ENCODE results near the gene NEUROD4. TPM values are rescaled to one million over a fixed set of nuclear protein-coding genes. Genes with fewer than 3 reads are reported as not detected.

NEUROD4 gene
- total RNA-seq, 4 donors from 2014 or later, result not detected

- peaks cover 0 to 7% (median 0%) of the 10 kb centered on the region in 3 donors for H3K27me3 ChIP-seq
Observed at GRCh38 chr12:55044135-55044534, 24.4 kb downstream of the NEUROD4 start.

DNA sequence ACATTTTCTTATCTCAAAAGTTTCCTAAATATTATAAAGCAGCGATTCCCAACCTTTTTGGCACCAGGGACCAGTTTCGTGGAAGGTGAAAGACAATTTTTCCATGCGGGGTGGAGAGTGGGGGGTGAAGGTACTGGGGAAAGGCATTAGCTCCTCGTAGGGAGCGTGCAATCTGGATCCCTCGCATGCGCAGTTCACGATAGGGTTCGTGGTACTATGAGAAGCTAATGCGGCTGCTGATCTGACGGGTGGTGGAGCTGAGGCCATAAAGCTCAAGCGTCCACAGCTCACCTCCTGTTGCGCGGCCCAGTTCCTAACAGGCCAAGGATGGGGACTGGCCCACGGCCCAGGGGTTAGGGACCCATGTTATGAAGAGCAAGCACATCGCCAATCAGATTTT, 29.9 kb downstream of the NEUROD4 start:
- intact Hi-C loops (cut with DNase I; ENCODE audit: low total_unique reads), result no loop called here
- H3K27ac ChIP-seq, result no peak overlapping the region
- in situ Hi-C loops (cut with MboI; ENCODE audit: low sequenced_read_pairs in 4 of 4), result no loop called here

More at GRCh38 chr12:55044135-55044534, 24.4 kb downstream of the NEUROD4 start:
- in situ Hi-C loops (cut with MboI; ENCODE audit: low sequenced_read_pairs in 4 of 4) (no loop called here), intact Hi-C loops (cut with DNase I; ENCODE audit: low total_unique reads) (no loop called here)
- ATAC-seq, result no peak
- TF ChIP-seq POLR2A (IDR thresholded peaks at IDR 0.05), result no peak
- TF ChIP-seq, protein P1, sequence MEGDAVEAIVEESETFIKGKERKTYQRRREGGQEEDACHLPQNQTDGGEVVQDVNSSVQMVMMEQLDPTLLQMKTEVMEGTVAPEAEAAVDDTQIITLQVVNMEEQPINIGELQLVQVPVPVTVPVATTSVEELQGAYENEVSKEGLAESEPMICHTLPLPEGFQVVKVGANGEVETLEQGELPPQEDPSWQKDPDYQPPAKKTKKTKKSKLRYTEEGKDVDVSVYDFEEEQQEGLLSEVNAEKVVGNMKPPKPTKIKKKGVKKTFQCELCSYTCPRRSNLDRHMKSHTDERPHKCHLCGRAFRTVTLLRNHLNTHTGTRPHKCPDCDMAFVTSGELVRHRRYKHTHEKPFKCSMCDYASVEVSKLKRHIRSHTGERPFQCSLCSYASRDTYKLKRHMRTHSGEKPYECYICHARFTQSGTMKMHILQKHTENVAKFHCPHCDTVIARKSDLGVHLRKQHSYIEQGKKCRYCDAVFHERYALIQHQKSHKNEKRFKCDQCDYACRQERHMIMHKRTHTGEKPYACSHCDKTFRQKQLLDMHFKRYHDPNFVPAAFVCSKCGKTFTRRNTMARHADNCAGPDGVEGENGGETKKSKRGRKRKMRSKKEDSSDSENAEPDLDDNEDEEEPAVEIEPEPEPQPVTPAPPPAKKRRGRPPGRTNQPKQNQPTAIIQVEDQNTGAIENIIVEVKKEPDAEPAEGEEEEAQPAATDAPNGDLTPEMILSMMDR (IDR thresholded peaks at IDR 0.05 in 4 of 5, conservative IDR thresholded peaks at IDR 0.05 in 1 of 5), result no peak
- Histone ChIP-seq H3K27ac (no peak overlapping the region), H3K9me3 (no peaks in the 10 kb centered on the region), H3K4me3 (no peak overlapping the region), H3K4me1 (no peaks in the 10 kb centered on the region), H3K36me3 (no peaks in the 10 kb centered on the region)
- no peak for DNase-seq

GRCh38 chr12:55051197-55051947, 31.6 kb downstream of the NEUROD4 start:
- H3K4me3 ChIP-seq, result no peak overlapping the region
- H3K27ac ChIP-seq, result no peak overlapping the region
- no peaks in the 10 kb centered on the region for H3K36me3 ChIP-seq
- DNase-seq, result no peak
- no peaks in the 10 kb centered on the region for H3K9me3 ChIP-seq
- H3K4me1 ChIP-seq, result no peaks in the 10 kb centered on the region
- no peak for ATAC-seq
- H3K27me3 ChIP-seq, result no peaks in the 10 kb centered on the region
- intact Hi-C loops (cut with DNase I; ENCODE audit: low total_unique reads), result no loop called here
- in situ Hi-C loops (cut with MboI; ENCODE audit: low sequenced_read_pairs in 4 of 4), result no loop called here
- TF ChIP-seq POLR2A (IDR thresholded peaks at IDR 0.05), result no peak
- TF ChIP-seq, protein P1 (IDR thresholded peaks at IDR 0.05 in 4 of 5, conservative IDR thresholded peaks at IDR 0.05 in 1 of 5), result no peak

More for the DNA sequence above, 29.9 kb downstream of the NEUROD4 start:
- Histone ChIP-seq H3K9me3 (no peaks in the 10 kb centered on the region), H3K27me3 (no peaks in the 10 kb centered on the region), H3K4me1 (no peaks in the 10 kb centered on the region), H3K36me3 (no peaks in the 10 kb centered on the region), H3K4me3 (no peak overlapping the region)
- no peak for ATAC-seq
- TF ChIP-seq, protein P1 (IDR thresholded peaks at IDR 0.05 in 4 of 5, conservative IDR thresholded peaks at IDR 0.05 in 1 of 5), result no peak
- no peak for TF ChIP-seq POLR2A (IDR thresholded peaks at IDR 0.05)
- no peak for DNase-seq

DNA sequence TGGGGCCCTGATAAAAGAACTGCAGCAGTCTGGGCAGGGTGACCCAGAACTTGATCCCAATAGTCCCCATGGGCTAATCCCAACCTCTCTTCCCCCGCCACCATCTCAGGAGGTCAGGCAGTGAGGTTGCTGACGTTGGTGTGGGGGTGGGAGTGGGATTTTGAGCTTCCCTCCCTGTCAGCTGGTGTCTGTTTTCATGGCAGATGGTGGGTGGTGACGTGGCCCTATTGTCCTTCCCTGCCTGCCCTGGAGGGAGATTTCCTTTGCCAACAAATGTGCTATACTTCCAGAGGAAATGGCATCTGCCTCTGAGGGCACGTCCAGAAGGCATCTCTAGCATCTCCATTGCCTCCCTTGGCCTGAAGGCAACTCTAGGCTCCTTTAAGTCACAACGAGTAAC, 37.7 kb downstream of the NEUROD4 start:
- Histone ChIP-seq H3K27ac (no peak overlapping the region), H3K36me3 (no peaks in the 10 kb centered on the region), H3K4me3 (no peak overlapping the region), H3K27me3 (no peaks in the 10 kb centered on the region), H3K4me1 (no peaks in the 10 kb centered on the region), H3K9me3 (no peaks in the 10 kb centered on the region)
- intact Hi-C loops (cut with DNase I; ENCODE audit: low total_unique reads), result no loop called here
- in situ Hi-C loops (cut with MboI; ENCODE audit: low sequenced_read_pairs in 4 of 4), result no loop called here
- no peak for DNase-seq
- ATAC-seq, result no peak
- TF ChIP-seq POLR2A (IDR thresholded peaks at IDR 0.05), result no peak

DNA sequence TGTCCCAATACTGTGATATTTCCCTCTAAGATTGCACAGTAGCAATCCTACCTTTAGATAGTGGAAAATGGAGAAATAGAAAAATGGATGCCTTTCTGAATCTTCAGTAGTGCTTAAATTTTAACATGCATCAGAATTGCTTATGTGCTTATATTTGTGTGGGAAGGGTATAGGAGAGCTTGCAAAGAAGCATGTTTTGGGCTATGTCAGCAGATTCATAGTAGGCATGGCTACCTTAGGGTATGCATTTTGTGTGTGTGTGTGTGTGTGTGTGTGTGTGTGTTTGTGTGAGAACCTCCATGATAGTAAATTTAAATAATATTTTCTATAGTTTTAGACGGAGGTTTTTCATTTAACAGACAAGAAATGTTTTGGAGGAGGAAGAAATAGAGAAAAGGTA, 38.3 kb downstream of the NEUROD4 start:
- intact Hi-C loops (cut with DNase I; ENCODE audit: low total_unique reads) (no loop called here), in situ Hi-C loops (cut with MboI; ENCODE audit: low sequenced_read_pairs in 4 of 4) (no loop called here)
- H3K36me3 ChIP-seq, result no peaks in the 10 kb centered on the region

More for the DNA sequence above, 38.3 kb downstream of the NEUROD4 start:
- no peaks in the 10 kb centered on the region for H3K9me3 ChIP-seq
- no peak overlapping the region for H3K27ac ChIP-seq
- H3K27me3 ChIP-seq, result no peaks in the 10 kb centered on the region
- no peak for ATAC-seq
- TF ChIP-seq, protein P1 (IDR thresholded peaks at IDR 0.05 in 4 of 5, conservative IDR thresholded peaks at IDR 0.05 in 1 of 5), result no peak
- TF ChIP-seq POLR2A (IDR thresholded peaks at IDR 0.05), result no peak
- no peak overlapping the region for H3K4me3 ChIP-seq
- no peak for DNase-seq
- no peaks in the 10 kb centered on the region for H3K4me1 ChIP-seq

All from gastrocnemius medialis (tissue), 4 donors.